AG08395 (cell line): ENCODE measurements around the gene ACBD6.
"Not testable (repeated sequence)": the region's sequence is repeated elsewhere in the genome, so short reads cannot be mapped to it uniquely, and the experiment has no call there.

ENCODE experiments used
- DNase-seq: peaks from one replicate; pipeline ENCODE4 v3.0.0; 2012; ENCODE audit warnings: mixed read lengths, low spot score

ACBD6 gene

GRCh38 chr1:180415236-180415848 is 87.0 kb downstream of the ACBD6 start:
- no peak for DNase-seq

GRCh38 chr1:180412583-180412982 is 89.8 kb downstream of the ACBD6 start:
- no peak for DNase-seq

GRCh38 chr1:180408128-180408527 is 94.2 kb downstream of the ACBD6 start:
- DNase-seq, result not testable (repeated sequence)

- no peak for DNase-seq
These were observed 95.3 kb downstream of the ACBD6 start for GRCh38 chr1:180407051-180407450.

- no peak for DNase-seq
These were observed 99.8 kb downstream of the ACBD6 start for GRCh38 chr1:180402551-180402950.

GRCh38 chr1:180402001-180402400 is 100.4 kb downstream of the ACBD6 start:
- DNase-seq, result no peak

GRCh38 chr1:180397175-180397574 is 105.2 kb downstream of the ACBD6 start:
- DNase-seq, result no peak

GRCh38 chr1:180392427-180393145 is 109.8 kb downstream of the ACBD6 start:
- DNase-seq, result no peak

- DNase-seq, result no peak
These were observed 110.4 kb downstream of the ACBD6 start for GRCh38 chr1:180392020-180392419.

- no peak for DNase-seq
These were observed 115.0 kb downstream of the ACBD6 start for GRCh38 chr1:180387413-180387812.

GRCh38 chr1:180386745-180387367 is 115.5 kb downstream of the ACBD6 start:
- no peak for DNase-seq

GRCh38 chr1:180385144-180385543 is 117.2 kb downstream of the ACBD6 start:
- no peak for DNase-seq

- no peak for DNase-seq
These were observed 117.9 kb downstream of the ACBD6 start for GRCh38 chr1:180384286-180385005.

GRCh38 chr1:180382326-180383115 is 119.9 kb downstream of the ACBD6 start:
- DNase-seq, result no peak

- no peak for DNase-seq
These were observed 121.2 kb downstream of the ACBD6 start for GRCh38 chr1:180381184-180381580.

GRCh38 chr1:180380259-180381183 is 121.9 kb downstream of the ACBD6 start:
- no peak for DNase-seq

GRCh38 chr1:180376800-180377199 is 125.6 kb downstream of the ACBD6 start:
- no peak for DNase-seq

GRCh38 chr1:180376253-180376652 is 126.1 kb downstream of the ACBD6 start:
- DNase-seq, result no peak

- no peak for DNase-seq
These were observed 129.6 kb downstream of the ACBD6 start for GRCh38 chr1:180372728-180373127.

GRCh38 chr1:180370597-180370996 is 131.8 kb downstream of the ACBD6 start:
- no peak for DNase-seq

GRCh38 chr1:180370188-180370587 is 132.2 kb downstream of the ACBD6 start:
- no peak for DNase-seq
